SK-N-SH treated with all-trans-retinoic acid at 6 μM for 48 hours (cell line): ENCODE data around the gene CXXC5.

Experiments used
- PATZ1 ChIP-seq: fragments of 250-450 bp; sonication (Bioruptor Pico); IDR thresholded peaks from 2 replicates; pipeline ENCODE4 v1.8.0; 2020; ENCODE audit warnings: mild to moderate bottlenecking, moderate library complexity, borderline replicate concordance
- POU6F1 ChIP-seq: fragments of 250-450 bp; sonication (Bioruptor Pico); IDR thresholded peaks from 2 replicates; pipeline ENCODE4 v1.8.0; 2021; ENCODE audit warnings: low read depth, mild to moderate bottlenecking, moderate library complexity, borderline replicate concordance
- TSHZ2 ChIP-seq: fragments of 250-450 bp; sonication (Bioruptor Pico); IDR thresholded peaks from 2 replicates; pipeline ENCODE4 v1.5.0; 2020; ENCODE audit warnings: mild to moderate bottlenecking, moderate library complexity
- ZNF565 ChIP-seq: fragments of 450-650 bp; formaldehyde crosslinking; conservative IDR thresholded peaks from 2 replicates; pipeline ENCODE4 v1.5.0; 2020; ENCODE audit warnings: low read depth, mild to moderate bottlenecking, moderate library complexity

- TF ChIP-seq PATZ1, result no peak
- TF ChIP-seq POU6F1 (CRISPR knock-in tag), result no peak
- no peak for TF ChIP-seq TSHZ2 (CRISPR knock-in tag)
- no peak for TF ChIP-seq ZNF565
Observed at GRCh38 chr5:139702548-139702947, 54.4 kb downstream of the CXXC5 start.
